Measurements from ENCODE around the gene NDUFAF8. TPM values are rescaled to one million over a fixed set of nuclear protein-coding genes. Genes with fewer than 3 reads are reported as not detected.

The NDUFAF8 gene
- total and polyA plus RNA-seq, 10 of the 15 experiments (the other 5 are each of a cell fraction or from before 2014, with no cell fraction given), result 22.0 to 307 (median 106) TPM

- TF ChIP-seq, protein P1, sequence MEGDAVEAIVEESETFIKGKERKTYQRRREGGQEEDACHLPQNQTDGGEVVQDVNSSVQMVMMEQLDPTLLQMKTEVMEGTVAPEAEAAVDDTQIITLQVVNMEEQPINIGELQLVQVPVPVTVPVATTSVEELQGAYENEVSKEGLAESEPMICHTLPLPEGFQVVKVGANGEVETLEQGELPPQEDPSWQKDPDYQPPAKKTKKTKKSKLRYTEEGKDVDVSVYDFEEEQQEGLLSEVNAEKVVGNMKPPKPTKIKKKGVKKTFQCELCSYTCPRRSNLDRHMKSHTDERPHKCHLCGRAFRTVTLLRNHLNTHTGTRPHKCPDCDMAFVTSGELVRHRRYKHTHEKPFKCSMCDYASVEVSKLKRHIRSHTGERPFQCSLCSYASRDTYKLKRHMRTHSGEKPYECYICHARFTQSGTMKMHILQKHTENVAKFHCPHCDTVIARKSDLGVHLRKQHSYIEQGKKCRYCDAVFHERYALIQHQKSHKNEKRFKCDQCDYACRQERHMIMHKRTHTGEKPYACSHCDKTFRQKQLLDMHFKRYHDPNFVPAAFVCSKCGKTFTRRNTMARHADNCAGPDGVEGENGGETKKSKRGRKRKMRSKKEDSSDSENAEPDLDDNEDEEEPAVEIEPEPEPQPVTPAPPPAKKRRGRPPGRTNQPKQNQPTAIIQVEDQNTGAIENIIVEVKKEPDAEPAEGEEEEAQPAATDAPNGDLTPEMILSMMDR (IDR thresholded peaks at IDR 0.05 in 2 of 3, conservative IDR thresholded peaks at IDR 0.05 in 1 of 3; ENCODE audit: control insufficient read depth in 2 of 3, extremely low read depth in 1 of 3, insufficient read depth in 1 of 3, low read depth in 3 of 3, low read length in 3 of 3), result no peak
- no peak for TF ChIP-seq TARDBP (IDR thresholded peaks at IDR 0.05; ENCODE audit: borderline replicate concordance)
- TF ChIP-seq EP300 (IDR thresholded peaks at IDR 0.05; ENCODE audit: borderline replicate concordance in 1 of 2, control insufficient read depth in 1 of 2, low read depth in 2 of 2, low read length in 2 of 2), result no peak
- no peak for TF ChIP-seq POLR2AphosphoS2 (IDR thresholded peaks at IDR 0.05; ENCODE audit: low read depth, low read length)
These were observed 39.7 kb downstream of the NDUFAF8 start (continued) for GRCh38 chr17:81278831-81279230.

GRCh38 chr17:81279278-81280275 lies 40.5 kb downstream of the NDUFAF8 start:
- H3K4me2 ChIP-seq (ENCODE audit: control insufficient read depth, insufficient read depth), result no peak overlapping the region
- no peak overlapping the region for H3K9ac ChIP-seq (ENCODE audit: control insufficient read depth, insufficient read depth, low read length)
- FAIRE-seq, result no peak
- no peaks in the 10 kb centered on the region for H4K20me1 ChIP-seq (ENCODE audit: control insufficient read depth, insufficient read depth)
- no peaks in the 10 kb centered on the region for H3K4me1 ChIP-seq (ENCODE audit: control insufficient read depth, insufficient read depth, low read length)
- no peak for ATAC-seq
- no peak overlapping the region for H2AFZ ChIP-seq (ENCODE audit: control insufficient read depth, low read depth, low read length)
- 98% methylated on average over 50 of the region's 50 CpGs for WGBS (ENCODE audit: insufficient coverage, insufficient replicate concordance, low lambda C conversion rate, missing lambda C conversion rate)
- no peak for TF ChIP-seq MXI1 (IDR thresholded peaks at IDR 0.05; ENCODE audit: low read depth, low read length)
- TF ChIP-seq ZNF24 (IDR thresholded peaks at IDR 0.05), result no peak
- no peak for TF ChIP-seq ZNF274 (IDR thresholded peaks at IDR 0.05; ENCODE audit: insufficient read depth, insufficient read length)
- TF ChIP-seq, protein P2, sequence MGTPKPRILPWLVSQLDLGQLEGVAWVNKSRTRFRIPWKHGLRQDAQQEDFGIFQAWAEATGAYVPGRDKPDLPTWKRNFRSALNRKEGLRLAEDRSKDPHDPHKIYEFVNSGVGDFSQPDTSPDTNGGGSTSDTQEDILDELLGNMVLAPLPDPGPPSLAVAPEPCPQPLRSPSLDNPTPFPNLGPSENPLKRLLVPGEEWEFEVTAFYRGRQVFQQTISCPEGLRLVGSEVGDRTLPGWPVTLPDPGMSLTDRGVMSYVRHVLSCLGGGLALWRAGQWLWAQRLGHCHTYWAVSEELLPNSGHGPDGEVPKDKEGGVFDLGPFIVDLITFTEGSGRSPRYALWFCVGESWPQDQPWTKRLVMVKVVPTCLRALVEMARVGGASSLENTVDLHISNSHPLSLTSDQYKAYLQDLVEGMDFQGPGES (IDR thresholded peaks at IDR 0.05), result no peak
- in situ Hi-C loops (cut with MboI), result no loop called here
- H3K36me3 ChIP-seq (ENCODE audit: control insufficient read depth in 2 of 2, insufficient read depth in 2 of 2, low read length in 1 of 2), result peaks cover 15 to 16% of the 10 kb centered on the region in 2 experiments
- no peaks in the 10 kb centered on the region for H3K79me2 ChIP-seq (ENCODE audit: control insufficient read depth, insufficient read depth, low read length)
- DNase-seq (ENCODE audit: low read depth, low spot score), result no peak
- no TSS peak for BruUV-seq (replicated peaks)
- intact Hi-C loops (cut with micrococcal nuclease; ENCODE audit: unreplicated experiment), result no loop called here
- H3K4me3 ChIP-seq, result no peak overlapping the region
- ChIA-PET POLR2A (no interaction called here), SMC1A (ENCODE audit: uncharacterized antibody, unreplicated experiment) (no interaction called here), RAD21 (ENCODE audit: unreplicated experiment) (no interaction called here), CTCF (no interaction called here)
- H3K9me3 ChIP-seq (replicated peaks; ENCODE audit: control insufficient read depth, insufficient read depth, low read length), result no peaks in the 10 kb centered on the region
- no peaks in the 10 kb centered on the region for H3K27me3 ChIP-seq (replicated peaks in 1 of 2; ENCODE audit: control insufficient read depth in 2 of 2, insufficient read depth in 2 of 2, low read length in 1 of 2)
- no peak overlapping the region for H3K27ac ChIP-seq (ENCODE audit: control insufficient read depth, insufficient read depth)

All from GM12878 (cell line).